G401 (cell line): Measurements from ENCODE around the gene MYOM3. TPM values are rescaled to one million over a fixed set of nuclear protein-coding genes. Genes with fewer than 3 reads are reported as not detected.
"Not testable (repeated sequence)": the region's sequence is repeated elsewhere in the genome, so short reads cannot be mapped to it uniquely, and the experiment has no call there.

Experiments
- DNase-seq: peaks from one replicate; pipeline ENCODE4 v3.0.0-alpha.2; 2015; ENCODE audit warnings: low spot score
- in situ Hi-C: cut with HindIII; loops from 2 replicates; pipeline ENCODE4 v1.10.0; 2016; ENCODE audit warnings: low sequenced_read_pairs, mixed read lengths
- total RNA-seq: library from RNA; depleted of rRNA; stranded (reverse); fragments of >200 nt; shearing (Covaris generic); gene quantifications from 2 replicates; pipeline ENCODE4 v1.2.3, GENCODE V29; 2014; rRNA removed

The MYOM3 gene
- total RNA-seq, 1 experiment from 2014 or later: 0.54 TPM

- in situ Hi-C loops: no loop called here
Measured at GRCh38 chr1:24020025-24020424, 91.9 kb downstream of the MYOM3 start.

GRCh38 chr1:24018611-24019580 is 93.0 kb downstream of the MYOM3 start:
- peak; percentile 46 for DNase-seq
- in situ Hi-C loops: no loop called here

More at GRCh38 chr1:24020025-24020424, 91.9 kb downstream of the MYOM3 start:
- no peak for DNase-seq

GRCh38 chr1:24015221-24016210 is 96.4 kb downstream of the MYOM3 start:
- in situ Hi-C loops: no loop called here
- DNase-seq: no peak

GRCh38 chr1:24012878-24013277 is 99.1 kb downstream of the MYOM3 start:
- in situ Hi-C loops: not testable (repeated sequence)

GRCh38 chr1:24010650-24011049 is 101.3 kb downstream of the MYOM3 start:
- DNase-seq: no peak
- in situ Hi-C loops: no loop called here

More at GRCh38 chr1:24012878-24013277, 99.1 kb downstream of the MYOM3 start:
- DNase-seq: not testable (repeated sequence)

- in situ Hi-C loops: no loop called here
- DNase-seq: no peak
Measured at GRCh38 chr1:24009406-24009805, 102.5 kb downstream of the MYOM3 start.

GRCh38 chr1:24008574-24009184 is 103.3 kb downstream of the MYOM3 start:
- DNase-seq, in situ Hi-C loops: not testable (repeated sequence)

- DNase-seq: no peak
Measured at GRCh38 chr1:24007079-24007478, 104.9 kb downstream of the MYOM3 start.

More at GRCh38 chr1:24007079-24007478, 104.9 kb downstream of the MYOM3 start:
- in situ Hi-C loops: no loop called here

Other genes with a start within 250 kb of the MYOM3 start
- 79.4 and 84.1 TPM in 2 replicates for gene FUCA1, start 243.8 kb downstream of the MYOM3 start, total RNA-seq
- gene CNR2, start 198.8 kb downstream of the MYOM3 start, total RNA-seq: not detected in 2 replicates
- gene PNRC2, start 152.3 kb downstream of the MYOM3 start, total RNA-seq: 115 and 174 TPM in 2 replicates
- gene SRSF10, start 131.8 kb downstream of the MYOM3 start, total RNA-seq: 49.6 and 63.2 TPM in 2 replicates
- not detected in 2 replicates for gene IL22RA1, start 31.0 kb upstream of the MYOM3 start, total RNA-seq
- 0.62 and 1.5 TPM in 2 replicates for gene IFNLR1, start 75.2 kb upstream of the MYOM3 start, total RNA-seq
- gene GRHL3, start 207.2 kb upstream of the MYOM3 start, total RNA-seq: 1.5 and 2.6 TPM in 2 replicates